Loucy (cell line): ENCODE measurements around the gene GFY.

Experiments used
- H2AFZ ChIP-seq: fragments of 200-600 bp; sonication (generic); 2 replicates; pipeline ENCODE4 v1.6.0; 2016; ENCODE audit warnings: antibody characterized with exemption, mild to moderate bottlenecking, low read length, moderate library complexity
- H3F3A ChIP-seq: fragments of 200-600 bp; 2 replicates; pipeline ENCODE4 v1.6.0; 2016; ENCODE audit warnings: antibody characterized with exemption, low read depth, mild to moderate bottlenecking
- H3K27me3 ChIP-seq: fragments of 200-600 bp; sonication (generic); 2 replicates; pipeline ENCODE4 v1.6.1; 2014; ENCODE audit warnings: low read length, mild to moderate bottlenecking; ENCODE audit not compliant: insufficient read depth, poor library complexity, severe bottlenecking
- H3K36me3 ChIP-seq: fragments of 200-600 bp; sonication (generic); 2 replicates; pipeline ENCODE4 v1.6.1; 2016; ENCODE audit warnings: low read length; ENCODE audit not compliant: insufficient read depth
- H3K4me1 ChIP-seq: fragments of 200-600 bp; sonication (generic); 2 replicates; pipeline ENCODE4 v1.5.1; 2014; ENCODE audit warnings: low read length, mild to moderate bottlenecking; ENCODE audit not compliant: insufficient read depth, poor library complexity, severe bottlenecking
- H3K4me2 ChIP-seq: fragments of 200-600 bp; sonication (generic); 2 replicates; pipeline ENCODE4 v1.6.0; 2014; ENCODE audit warnings: antibody characterized with exemption, low read length, low read depth, mild to moderate bottlenecking; ENCODE audit not compliant: poor library complexity, severe bottlenecking
- H3K4me3 ChIP-seq: fragments of 200-600 bp; sonication (generic); 2 replicates; pipeline ENCODE4 v1.5.1; 2014; ENCODE audit warnings: low read length, mild to moderate bottlenecking, mixed read lengths; ENCODE audit not compliant: poor library complexity, severe bottlenecking
- H3K79me2 ChIP-seq: fragments of 200-600 bp; sonication (generic); 2 replicates; pipeline ENCODE4 v1.6.1; 2014; ENCODE audit warnings: low read length; ENCODE audit not compliant: insufficient read depth
- H3K9ac ChIP-seq: fragments of 200-600 bp; sonication (generic); 2 replicates; pipeline ENCODE4 v1.6.0; 2014; ENCODE audit warnings: mild to moderate bottlenecking, low read depth, low read length, moderate library complexity; ENCODE audit not compliant: poor library complexity, severe bottlenecking
- H3K9me2 ChIP-seq: fragments of 200-600 bp; sonication (generic); replicated peaks from 2 replicates; pipeline ENCODE4 v1.6.1; 2016; ENCODE audit warnings: low read depth, low read length, mixed read lengths
- H3K9me3 ChIP-seq: fragments of 200-600 bp; sonication (generic); 2 replicates; pipeline ENCODE4 v1.6.1; 2014; ENCODE audit warnings: mild to moderate bottlenecking, antibody characterized with exemption, low read length, low read depth; ENCODE audit not compliant: insufficient read depth
- H4K20me1 ChIP-seq: fragments of 200-600 bp; sonication (generic); 2 replicates; pipeline ENCODE4 v1.6.0; 2014; ENCODE audit warnings: antibody characterized with exemption, low read length, mild to moderate bottlenecking; ENCODE audit not compliant: insufficient read depth, poor library complexity, severe bottlenecking
- CTCF ChIP-seq: fragments of 200-600 bp; sonication (generic); conservative IDR thresholded peaks from 2 replicates; pipeline ENCODE4 v1.5.1; 2014; ENCODE audit warnings: mild to moderate bottlenecking, antibody characterized with exemption, low read length
- EZH2phosphoT487 ChIP-seq: fragments of 200-600 bp; IDR thresholded peaks from 2 replicates; pipeline ENCODE4 v1.6.1; 2018; ENCODE audit warnings: antibody characterized with exemption, mild to moderate bottlenecking, moderate library complexity, borderline replicate concordance

The GFY gene

GRCh38 chr19:49432141-49433073, 7.2 kb downstream of the GFY start:
- H3K4me2 ChIP-seq, result no peak overlapping the region
- TF ChIP-seq EZH2phosphoT487, result no peak
- TF ChIP-seq CTCF, result no peak
- H3K9me3 ChIP-seq, result no peaks in the 10 kb centered on the region
- no peak overlapping the region for H2AFZ ChIP-seq
- H3K79me2 ChIP-seq, result no peaks in the 10 kb centered on the region
- H3K4me3 ChIP-seq, result no peak overlapping the region
- no peaks in the 10 kb centered on the region for H4K20me1 ChIP-seq
- H3K9me2 ChIP-seq, result no peaks in the 10 kb centered on the region
- H3K9ac ChIP-seq, result no peak overlapping the region
- H3K4me1 ChIP-seq, result peaks cover 9% of the 10 kb centered on the region
- no peaks in the 10 kb centered on the region for H3F3A ChIP-seq
- H3K36me3 ChIP-seq, result no peaks in the 10 kb centered on the region
- no peaks in the 10 kb centered on the region for H3K27me3 ChIP-seq

- no peaks in the 10 kb centered on the region for H4K20me1 ChIP-seq
- no peak overlapping the region for H3K4me2 ChIP-seq
- no peak overlapping the region for H3K4me3 ChIP-seq
- no peak overlapping the region for H3K9ac ChIP-seq
- H3K4me1 ChIP-seq, result peaks cover 9% of the 10 kb centered on the region
- no peak for TF ChIP-seq CTCF
- no peak overlapping the region for H2AFZ ChIP-seq
- H3K36me3 ChIP-seq, result no peaks in the 10 kb centered on the region
- H3K9me2 ChIP-seq, result no peaks in the 10 kb centered on the region
- no peaks in the 10 kb centered on the region for H3K79me2 ChIP-seq
- H3K9me3 ChIP-seq, result no peaks in the 10 kb centered on the region
- no peaks in the 10 kb centered on the region for H3K27me3 ChIP-seq
- H3F3A ChIP-seq, result no peaks in the 10 kb centered on the region
Observed at GRCh38 chr19:49433240-49433901, 8.2 kb downstream of the GFY start.

DNA sequence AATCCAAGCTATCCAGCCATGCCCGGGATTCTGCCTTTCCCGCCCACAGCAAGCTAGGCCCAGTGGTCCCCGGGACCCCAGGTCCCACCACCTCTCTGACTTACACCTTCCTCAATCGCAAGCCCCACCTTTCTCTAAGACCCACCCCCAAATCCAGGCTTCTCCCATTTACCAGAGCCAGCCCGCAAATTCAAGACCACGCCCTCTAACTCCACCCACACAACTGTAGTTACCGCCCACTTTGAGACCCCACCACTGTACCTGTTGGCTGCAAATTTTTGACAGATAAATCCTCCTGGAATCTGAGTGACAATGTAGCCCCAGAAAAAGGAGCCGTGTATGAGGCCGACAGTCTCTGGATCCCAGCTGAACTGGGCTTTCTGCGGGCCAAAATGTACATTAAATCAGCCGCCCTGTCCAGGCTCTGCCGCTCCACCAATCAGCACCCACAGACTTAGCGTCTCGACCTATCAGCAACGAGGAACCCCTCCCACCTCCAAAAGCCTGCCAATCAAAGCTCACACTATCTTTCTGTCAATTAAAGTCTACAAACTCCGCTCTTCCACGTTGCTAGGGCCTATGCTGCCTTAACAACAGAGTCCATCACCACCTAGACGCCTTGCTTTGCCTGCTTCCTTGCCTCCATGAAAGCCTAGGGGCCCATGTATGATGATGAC, 9.9 kb downstream of the GFY start:
- Histone ChIP-seq H3K9me2 (no peaks in the 10 kb centered on the region), H3K27me3 (no peaks in the 10 kb centered on the region), H3K36me3 (no peaks in the 10 kb centered on the region), H3K9me3 (no peaks in the 10 kb centered on the region), H3K4me1 (peaks cover 6% of the 10 kb centered on the region), H2AFZ (no peak overlapping the region), H3K4me3 (no peak overlapping the region), H3F3A (no peaks in the 10 kb centered on the region), H3K79me2 (no peaks in the 10 kb centered on the region), H3K9ac (no peak overlapping the region), H4K20me1 (no peaks in the 10 kb centered on the region), H3K4me2 (no peak overlapping the region)
- TF ChIP-seq CTCF (no peak), EZH2phosphoT487 (no peak)
